K562 (cell line): Measurements from ENCODE around the gene MPIG6B. TPM values are rescaled to one million over a fixed set of nuclear protein-coding genes. Genes with fewer than 3 reads are reported as not detected.

ENCODE experiments used
- BRCA1 ChIP-seq, 2 experiments: fragments of 450-650 bp in 1 of 2; sonication (generic) in 1 of 2; formaldehyde crosslinking in 1 of 2; IDR thresholded peaks; 2 replicates each; pipeline versions ENCODE4 v1.5.0 to v1.6.1; 2017 to 2020; ENCODE audit warnings: mild to moderate bottlenecking in 1 of 2, missing genetic modification reagents in 1 of 2
- HIVEP1 ChIP-seq: fragments of 250-450 bp; sonication (Bioruptor Pico); IDR thresholded peaks from 2 replicates; pipeline ENCODE4 v1.4.0; 2020; ENCODE audit warnings: mild to moderate bottlenecking
- HMBOX1 ChIP-seq: sonication (generic); IDR thresholded peaks from 2 replicates; pipeline ENCODE4 v1.6.1; 2016
- HSF4 ChIP-seq: fragments of 250-450 bp; sonication (Bioruptor Pico); IDR thresholded peaks from 2 replicates; pipeline ENCODE4 v2.1.2; 2022; ENCODE audit warnings: mild to moderate bottlenecking, moderate library complexity, borderline replicate concordance
- NR4A1 ChIP-seq, 2 experiments: fragments of 250-450 bp in 1 of 2; fragments of 450-650 bp in 1 of 2; sonication (Bioruptor Pico) in 1 of 2; IDR thresholded peaks; 2 replicates each; pipeline versions ENCODE4 v1.4.0 to v1.6.1; 2016 to 2020; ENCODE audit warnings: mild to moderate bottlenecking in 2 of 2, missing compliant biosample characterization in 1 of 2, missing genetic modification characterization in 1 of 2, moderate library complexity in 1 of 2
- ZNF133 ChIP-seq: fragments of 250-450 bp; sonication (Bioruptor Pico); IDR thresholded peaks from 2 replicates; pipeline ENCODE4 v1.4.0; 2020; ENCODE audit warnings: mild to moderate bottlenecking
- ZNF311 ChIP-seq: fragments of 250-450 bp; sonication (Bioruptor Pico); IDR thresholded peaks from 2 replicates; pipeline ENCODE4 v1.4.0; 2020; ENCODE audit warnings: mild to moderate bottlenecking, moderate library complexity
- ZNF764 ChIP-seq: fragments of 250-450 bp; sonication (Bioruptor Pico); IDR thresholded peaks from 2 replicates; pipeline ENCODE4 v1.4.0; 2020; ENCODE audit warnings: low read depth, mild to moderate bottlenecking, moderate library complexity
- ZSCAN32 ChIP-seq: fragments of 450-650 bp; formaldehyde crosslinking; IDR thresholded peaks from 2 replicates; pipeline ENCODE4 v1.4.0; 2020; ENCODE audit warnings: mild to moderate bottlenecking, moderate library complexity
- polyA plus RNA-seq, 8 experiments: library from polyadenylated mRNA; depleted of rRNA in 4 of 8; stranded (reverse) in 5 of 8; unstranded in 3 of 8; fragments of >200 nt; fragmentation: Nextera tagmentation in 2 of 8; fragmentation: Illumina TruSeq in 1 of 8; extraction: Ambion mirVana in 2 of 8; extraction: Trizol in 1 of 8; gene quantifications; 2 replicates each; pipeline versions ENCODE4 v1.2.1 to v1.2.3, GENCODE V29; 2011 to 2014; ENCODE audit warnings: inconsistent platforms in 1 of 8, missing spikeins in 1 of 8
- total RNA-seq, 7 experiments: library from RNA; depleted of rRNA in 6 of 7; stranded (reverse); fragments of >200 nt in 6 of 7; fragmentation: Illumina TruSeq in 2 of 7; extraction: Trizol in 2 of 7; gene quantifications; 2 replicates each; pipeline versions ENCODE4 v1.2.1 to v1.2.3, GENCODE V29; 2011 to 2021; ENCODE audit warnings: low replicate concordance in 1 of 7
- TF ChIP-seq, protein P1 (sequence below): fragments of 250-450 bp; sonication (Bioruptor Pico); IDR thresholded peaks from 2 replicates; pipeline ENCODE4 v1.4.0; 2020; ENCODE audit warnings: mild to moderate bottlenecking, moderate library complexity
- TF ChIP-seq, protein P2 (sequence below), 3 experiments: fragments of 200-800 bp in 1 of 3; sonication (Bioruptor generic) in 1 of 3; sonication (generic) in 1 of 3; formaldehyde crosslinking in 1 of 3; IDR thresholded peaks; 2 replicates each; pipeline versions ENCODE4 v1.6.1 to v1.8.0; 2016 to 2022; ENCODE audit warnings: mild to moderate bottlenecking in 2 of 3, missing compliant biosample characterization in 2 of 3, missing genetic modification characterization in 2 of 3, missing genetic modification reagents in 1 of 3
- TF ChIP-seq, protein P3 (sequence below): sonication (generic); formaldehyde crosslinking; IDR thresholded peaks from 2 replicates; pipeline ENCODE4 v1.8.0; 2023; ENCODE audit warnings: missing genetic modification reagents, mild to moderate bottlenecking, borderline replicate concordance

The MPIG6B gene
- total and polyA plus RNA-seq, 9 of the 15 experiments (the other 6 are each of a cell fraction or from before 2014, with no cell fraction given) = 0.11 to 1.2 (median 0.28) TPM; not detected in 1

GRCh38 chr6:31736768-31737314 lies 13.7 kb downstream of the MPIG6B start (continued):
- TF ChIP-seq, protein P1, sequence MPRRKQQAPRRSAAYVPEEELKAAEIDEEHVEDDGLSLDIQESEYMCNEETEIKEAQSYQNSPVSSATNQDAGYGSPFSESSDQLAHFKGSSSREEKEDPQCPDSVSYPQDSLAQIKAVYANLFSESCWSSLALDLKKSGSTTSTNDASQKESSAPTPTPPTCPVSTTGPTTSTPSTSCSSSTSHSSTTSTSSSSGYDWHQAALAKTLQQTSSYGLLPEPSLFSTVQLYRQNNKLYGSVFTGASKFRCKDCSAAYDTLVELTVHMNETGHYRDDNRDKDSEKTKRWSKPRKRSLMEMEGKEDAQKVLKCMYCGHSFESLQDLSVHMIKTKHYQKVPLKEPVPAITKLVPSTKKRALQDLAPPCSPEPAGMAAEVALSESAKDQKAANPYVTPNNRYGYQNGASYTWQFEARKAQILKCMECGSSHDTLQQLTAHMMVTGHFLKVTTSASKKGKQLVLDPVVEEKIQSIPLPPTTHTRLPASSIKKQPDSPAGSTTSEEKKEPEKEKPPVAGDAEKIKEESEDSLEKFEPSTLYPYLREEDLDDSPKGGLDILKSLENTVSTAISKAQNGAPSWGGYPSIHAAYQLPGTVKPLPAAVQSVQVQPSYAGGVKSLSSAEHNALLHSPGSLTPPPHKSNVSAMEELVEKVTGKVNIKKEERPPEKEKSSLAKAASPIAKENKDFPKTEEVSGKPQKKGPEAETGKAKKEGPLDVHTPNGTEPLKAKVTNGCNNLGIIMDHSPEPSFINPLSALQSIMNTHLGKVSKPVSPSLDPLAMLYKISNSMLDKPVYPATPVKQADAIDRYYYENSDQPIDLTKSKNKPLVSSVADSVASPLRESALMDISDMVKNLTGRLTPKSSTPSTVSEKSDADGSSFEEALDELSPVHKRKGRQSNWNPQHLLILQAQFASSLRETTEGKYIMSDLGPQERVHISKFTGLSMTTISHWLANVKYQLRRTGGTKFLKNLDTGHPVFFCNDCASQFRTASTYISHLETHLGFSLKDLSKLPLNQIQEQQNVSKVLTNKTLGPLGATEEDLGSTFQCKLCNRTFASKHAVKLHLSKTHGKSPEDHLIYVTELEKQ (CRISPR knock-in tag) = 0 out of 2 replicates have a peak, but pooled peaks have one; percentile 60
- TF ChIP-seq NR4A1 (CRISPR knock-in tag; IDR thresholded peaks at IDR 0.05) (0 out of 2 replicates have a peak, but pooled peaks have one; percentile 18), NR4A1 (tag; IDR thresholded peaks at IDR 0.05) (0 out of 2 replicates have a peak, but pooled peaks have one; percentile 74), HMBOX1 (no peak), ZNF764 (CRISPR knock-in tag) (0 out of 2 replicates have a peak, but pooled peaks have one; percentile 4), ZSCAN32 (CRISPR knock-in tag) (0 out of 2 replicates have a peak, but pooled peaks have one; percentile 25), HIVEP1 (CRISPR knock-in tag) (peak; percentile 53; the same call in 1 of the 2 replicates), HSF4 (CRISPR knock-in tag) (no peak), ZNF133 (CRISPR knock-in tag) (no peak; the same call in 1 of the 2 replicates), ZNF311 (CRISPR knock-in tag) (0 out of 2 replicates have a peak, but pooled peaks have one; percentile 26), BRCA1 (IDR thresholded peaks at IDR 0.05) (no peak), BRCA1 (CRISPR knock-in tag; IDR thresholded peaks at IDR 0.05) (no peak)
- TF ChIP-seq, protein P2, sequence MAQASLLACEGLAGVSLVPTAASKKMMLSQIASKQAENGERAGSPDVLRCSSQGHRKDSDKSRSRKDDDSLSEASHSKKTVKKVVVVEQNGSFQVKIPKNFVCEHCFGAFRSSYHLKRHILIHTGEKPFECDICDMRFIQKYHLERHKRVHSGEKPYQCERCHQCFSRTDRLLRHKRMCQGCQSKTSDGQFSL (CRISPR knock-in tag; IDR thresholded peaks at IDR 0.05) = no peak
- TF ChIP-seq, protein P2 (tag; IDR thresholded peaks at IDR 0.05) = peak in 1 of 2 experiments; percentile 83; a peak in 1 of 4 replicates
- TF ChIP-seq, protein P3, sequence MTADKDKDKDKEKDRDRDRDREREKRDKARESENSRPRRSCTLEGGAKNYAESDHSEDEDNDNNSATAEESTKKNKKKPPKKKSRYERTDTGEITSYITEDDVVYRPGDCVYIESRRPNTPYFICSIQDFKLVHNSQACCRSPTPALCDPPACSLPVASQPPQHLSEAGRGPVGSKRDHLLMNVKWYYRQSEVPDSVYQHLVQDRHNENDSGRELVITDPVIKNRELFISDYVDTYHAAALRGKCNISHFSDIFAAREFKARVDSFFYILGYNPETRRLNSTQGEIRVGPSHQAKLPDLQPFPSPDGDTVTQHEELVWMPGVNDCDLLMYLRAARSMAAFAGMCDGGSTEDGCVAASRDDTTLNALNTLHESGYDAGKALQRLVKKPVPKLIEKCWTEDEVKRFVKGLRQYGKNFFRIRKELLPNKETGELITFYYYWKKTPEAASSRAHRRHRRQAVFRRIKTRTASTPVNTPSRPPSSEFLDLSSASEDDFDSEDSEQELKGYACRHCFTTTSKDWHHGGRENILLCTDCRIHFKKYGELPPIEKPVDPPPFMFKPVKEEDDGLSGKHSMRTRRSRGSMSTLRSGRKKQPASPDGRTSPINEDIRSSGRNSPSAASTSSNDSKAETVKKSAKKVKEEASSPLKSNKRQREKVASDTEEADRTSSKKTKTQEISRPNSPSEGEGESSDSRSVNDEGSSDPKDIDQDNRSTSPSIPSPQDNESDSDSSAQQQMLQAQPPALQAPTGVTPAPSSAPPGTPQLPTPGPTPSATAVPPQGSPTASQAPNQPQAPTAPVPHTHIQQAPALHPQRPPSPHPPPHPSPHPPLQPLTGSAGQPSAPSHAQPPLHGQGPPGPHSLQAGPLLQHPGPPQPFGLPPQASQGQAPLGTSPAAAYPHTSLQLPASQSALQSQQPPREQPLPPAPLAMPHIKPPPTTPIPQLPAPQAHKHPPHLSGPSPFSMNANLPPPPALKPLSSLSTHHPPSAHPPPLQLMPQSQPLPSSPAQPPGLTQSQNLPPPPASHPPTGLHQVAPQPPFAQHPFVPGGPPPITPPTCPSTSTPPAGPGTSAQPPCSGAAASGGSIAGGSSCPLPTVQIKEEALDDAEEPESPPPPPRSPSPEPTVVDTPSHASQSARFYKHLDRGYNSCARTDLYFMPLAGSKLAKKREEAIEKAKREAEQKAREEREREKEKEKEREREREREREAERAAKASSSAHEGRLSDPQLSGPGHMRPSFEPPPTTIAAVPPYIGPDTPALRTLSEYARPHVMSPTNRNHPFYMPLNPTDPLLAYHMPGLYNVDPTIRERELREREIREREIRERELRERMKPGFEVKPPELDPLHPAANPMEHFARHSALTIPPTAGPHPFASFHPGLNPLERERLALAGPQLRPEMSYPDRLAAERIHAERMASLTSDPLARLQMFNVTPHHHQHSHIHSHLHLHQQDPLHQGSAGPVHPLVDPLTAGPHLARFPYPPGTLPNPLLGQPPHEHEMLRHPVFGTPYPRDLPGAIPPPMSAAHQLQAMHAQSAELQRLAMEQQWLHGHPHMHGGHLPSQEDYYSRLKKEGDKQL (CRISPR knock-in tag) = no peak
